ENCODE measurements around the gene PPARGC1A.

The PPARGC1A gene, protein sequence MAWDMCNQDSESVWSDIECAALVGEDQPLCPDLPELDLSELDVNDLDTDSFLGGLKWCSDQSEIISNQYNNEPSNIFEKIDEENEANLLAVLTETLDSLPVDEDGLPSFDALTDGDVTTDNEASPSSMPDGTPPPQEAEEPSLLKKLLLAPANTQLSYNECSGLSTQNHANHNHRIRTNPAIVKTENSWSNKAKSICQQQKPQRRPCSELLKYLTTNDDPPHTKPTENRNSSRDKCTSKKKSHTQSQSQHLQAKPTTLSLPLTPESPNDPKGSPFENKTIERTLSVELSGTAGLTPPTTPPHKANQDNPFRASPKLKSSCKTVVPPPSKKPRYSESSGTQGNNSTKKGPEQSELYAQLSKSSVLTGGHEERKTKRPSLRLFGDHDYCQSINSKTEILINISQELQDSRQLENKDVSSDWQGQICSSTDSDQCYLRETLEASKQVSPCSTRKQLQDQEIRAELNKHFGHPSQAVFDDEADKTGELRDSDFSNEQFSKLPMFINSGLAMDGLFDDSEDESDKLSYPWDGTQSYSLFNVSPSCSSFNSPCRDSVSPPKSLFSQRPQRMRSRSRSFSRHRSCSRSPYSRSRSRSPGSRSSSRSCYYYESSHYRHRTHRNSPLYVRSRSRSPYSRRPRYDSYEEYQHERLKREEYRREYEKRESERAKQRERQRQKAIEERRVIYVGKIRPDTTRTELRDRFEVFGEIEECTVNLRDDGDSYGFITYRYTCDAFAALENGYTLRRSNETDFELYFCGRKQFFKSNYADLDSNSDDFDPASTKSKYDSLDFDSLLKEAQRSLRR

DNA sequence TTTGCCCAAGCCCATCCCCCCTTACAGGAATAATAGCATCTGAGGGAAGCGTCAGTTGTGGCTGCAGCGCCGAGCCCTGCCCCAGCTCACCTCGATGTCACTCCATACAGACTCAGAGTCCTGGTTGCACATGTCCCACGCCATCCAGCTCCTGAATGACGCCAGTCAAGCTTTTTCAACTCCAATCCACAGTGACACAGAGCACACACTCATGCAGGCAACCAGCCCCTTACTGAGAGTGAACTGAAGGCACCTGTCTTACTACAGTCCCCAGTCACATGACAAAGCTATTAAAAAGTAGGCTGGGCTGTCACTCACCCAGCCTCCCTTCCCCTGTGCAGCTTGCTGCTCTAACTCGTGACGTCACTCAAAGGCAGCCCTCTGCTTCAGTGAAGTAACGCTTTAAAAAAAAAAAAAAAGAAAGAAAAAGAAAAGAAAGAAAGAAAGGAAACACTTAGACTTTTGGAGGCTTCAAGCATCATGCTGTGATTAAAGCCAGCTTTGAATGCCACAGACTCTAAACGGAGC, at the start of gene PPARGC1A:
Gene PPARGC1A (minus strand): TSS at position 234 of the 528 bp plus-strand sequence. CDS start 90 bp downstream, at position 144.
- no peak for DNase-seq

GRCh38 chr4:23938796-23939195, 48.9 kb upstream of the PPARGC1A start:
- DNase-seq, result no peak

GRCh38 chr4:23937173-23937572, 47.3 kb upstream of the PPARGC1A start:
- no peak for DNase-seq

DNA sequence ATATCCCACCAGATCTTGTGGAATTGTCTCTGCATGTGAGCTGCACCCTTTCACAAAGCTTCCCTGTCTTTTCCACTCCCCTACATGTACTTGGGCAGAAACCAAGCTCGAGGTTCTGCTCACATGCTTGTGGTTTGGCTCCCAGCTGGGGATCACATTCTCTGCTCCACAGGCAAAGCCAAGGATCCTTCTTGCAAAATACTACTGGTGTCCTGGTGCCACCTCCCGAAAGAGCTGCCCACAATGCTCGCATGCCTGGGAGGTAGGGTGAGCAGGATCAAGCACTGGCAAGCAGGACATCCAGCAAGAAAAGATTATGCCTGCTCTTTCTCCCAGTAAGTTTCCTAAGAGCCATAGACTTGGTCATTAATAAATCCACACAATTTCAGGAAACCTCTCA, 45.1 kb upstream of the PPARGC1A start:
- DNase-seq, result no peak

GRCh38 chr4:23934223-23934622, 44.4 kb upstream of the PPARGC1A start:
- no peak for DNase-seq

GRCh38 chr4:23932901-23933308, 43.1 kb upstream of the PPARGC1A start:
- DNase-seq, result no peak

DNA sequence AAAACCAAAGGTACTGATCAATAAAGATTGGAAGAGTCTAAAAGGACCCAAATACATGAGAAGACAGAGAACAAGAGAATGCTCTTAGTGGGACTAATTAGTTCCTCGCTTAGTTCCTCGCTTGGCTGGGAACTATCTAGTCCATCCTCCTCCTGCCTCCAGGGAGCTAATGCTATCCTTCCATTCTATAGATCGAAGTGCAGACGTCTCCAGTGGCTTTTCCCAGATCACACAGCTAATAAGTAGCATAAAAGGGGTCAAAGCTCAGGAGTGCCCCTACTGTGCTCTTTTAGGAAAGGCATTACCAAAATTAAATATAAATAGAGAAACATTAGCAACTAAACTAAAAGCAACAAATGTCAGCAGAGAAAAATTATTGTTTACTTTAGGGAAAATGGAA, 42.3 kb upstream of the PPARGC1A start:
- DNase-seq, result no peak

GRCh38 chr4:23931489-23931830, 41.6 kb upstream of the PPARGC1A start:
- no peak for DNase-seq

- DNase-seq, result no peak
Measured at GRCh38 chr4:23930750-23931488, 41.1 kb upstream of the PPARGC1A start.

- DNase-seq, result no peak
Measured at GRCh38 chr4:23929248-23929647, 39.4 kb upstream of the PPARGC1A start.

GRCh38 chr4:23924556-23924955, 34.7 kb upstream of the PPARGC1A start:
- DNase-seq, result no peak

- DNase-seq, result no peak
Measured at GRCh38 chr4:23923840-23924239, 34.0 kb upstream of the PPARGC1A start.

GRCh38 chr4:23923141-23923540, 33.3 kb upstream of the PPARGC1A start:
- DNase-seq, result no peak

DNA sequence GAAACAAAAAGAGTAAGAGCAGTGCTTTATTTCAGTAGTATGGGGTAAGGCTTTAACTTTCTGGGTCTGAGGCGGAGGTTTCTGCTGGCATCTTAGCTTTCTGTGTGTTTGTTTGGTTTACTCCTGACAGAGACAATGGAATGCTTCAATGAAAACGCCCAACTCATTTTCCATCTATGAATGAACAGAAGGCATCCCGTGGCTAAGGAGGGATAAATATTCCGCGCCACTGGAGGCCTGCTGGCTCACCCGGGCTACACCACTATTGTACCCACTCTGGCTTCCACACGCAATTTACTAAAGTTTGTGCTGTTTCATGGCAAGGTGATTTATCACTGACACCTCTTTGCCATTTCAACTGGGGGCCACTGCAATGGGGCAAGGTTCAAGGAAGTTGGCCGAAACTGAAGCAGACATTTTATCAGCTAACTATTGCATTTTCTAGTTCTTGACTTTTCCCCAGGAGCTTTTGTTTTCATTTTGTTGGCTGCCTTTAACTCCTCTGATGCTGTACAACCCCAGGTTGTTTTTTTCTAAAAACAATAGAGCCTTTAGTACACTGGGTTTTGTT, 32.8 kb upstream of the PPARGC1A start:
- DNase-seq, result no peak

- no peak for DNase-seq
Measured at GRCh38 chr4:23922013-23922412, 32.2 kb upstream of the PPARGC1A start.

DNA sequence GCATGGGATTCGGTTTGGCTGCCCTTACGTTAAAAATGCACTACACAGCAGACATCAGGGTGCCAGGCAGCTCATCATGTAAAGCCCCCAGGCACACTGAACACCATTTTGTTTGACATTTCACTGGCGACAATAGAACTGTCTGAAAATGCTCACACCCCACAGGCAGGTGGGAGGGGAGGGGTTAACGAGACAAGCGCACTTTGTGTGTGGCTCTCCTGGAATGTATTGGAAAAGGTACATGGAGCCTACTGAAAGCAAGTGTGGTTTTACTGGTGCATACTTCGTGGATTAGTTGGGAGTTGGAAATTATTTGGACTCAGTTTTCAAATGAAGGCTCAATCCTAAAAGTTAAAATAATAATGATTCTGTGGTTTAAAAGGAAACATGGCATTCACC, 31.6 kb upstream of the PPARGC1A start:
- no peak for DNase-seq

DNA sequence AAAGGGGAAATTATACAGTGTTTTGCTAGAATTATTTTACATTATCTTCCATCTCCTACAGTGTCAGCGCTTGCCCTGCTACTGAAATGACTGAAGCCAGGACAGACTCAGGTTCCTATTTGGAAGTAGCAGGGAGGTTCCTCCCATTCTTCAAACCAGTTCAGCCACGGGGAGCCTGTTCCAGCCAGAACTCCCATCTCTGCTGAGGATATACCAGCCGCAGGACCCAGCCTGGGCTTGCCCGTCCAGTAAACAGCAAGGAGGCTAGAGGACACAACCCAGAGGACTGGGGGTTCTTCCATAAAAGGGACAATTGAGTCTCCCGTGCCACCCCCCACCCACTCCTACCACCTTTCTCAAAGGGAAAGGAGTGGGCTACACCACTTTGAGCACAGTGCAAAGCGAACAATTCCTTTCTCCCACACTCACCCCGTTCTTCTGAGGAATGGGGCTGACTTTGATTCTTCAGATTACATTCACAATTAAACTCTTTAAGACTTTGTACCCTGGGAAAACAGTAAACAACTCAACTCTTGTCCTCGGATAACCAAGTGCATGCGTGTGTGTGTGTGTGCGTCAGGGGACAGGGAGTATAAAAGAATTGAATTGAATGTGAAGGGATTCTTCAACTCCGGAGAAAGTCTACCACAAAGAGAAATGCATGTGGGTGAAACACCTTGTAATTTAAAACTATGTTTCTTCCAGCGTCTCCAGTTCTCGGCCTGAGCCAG, 31.0 kb upstream of the PPARGC1A start:
- no peak for DNase-seq

DNA sequence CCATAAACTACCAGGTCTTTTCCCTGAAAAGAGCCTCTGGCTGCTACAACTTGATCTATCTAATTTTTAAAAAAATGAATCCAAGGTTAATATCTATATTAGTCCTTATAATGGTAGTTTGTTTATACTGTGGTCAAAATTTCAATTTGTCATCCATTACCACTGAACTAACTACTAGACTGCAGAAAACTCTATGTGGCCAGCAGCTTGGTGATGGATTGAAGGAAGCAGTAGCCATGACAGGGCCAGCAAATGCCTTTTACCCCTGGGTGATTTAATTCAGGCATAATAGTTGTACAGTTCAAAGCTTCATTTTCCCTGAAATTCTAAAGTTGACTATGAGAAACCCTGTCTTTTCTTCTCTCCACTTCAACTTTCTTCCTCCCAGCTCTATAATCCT, 30.4 kb upstream of the PPARGC1A start:
- no peak for DNase-seq

GRCh38 chr4:23916282-23916681, 26.4 kb upstream of the PPARGC1A start:
- DNase-seq, result no peak

DNA sequence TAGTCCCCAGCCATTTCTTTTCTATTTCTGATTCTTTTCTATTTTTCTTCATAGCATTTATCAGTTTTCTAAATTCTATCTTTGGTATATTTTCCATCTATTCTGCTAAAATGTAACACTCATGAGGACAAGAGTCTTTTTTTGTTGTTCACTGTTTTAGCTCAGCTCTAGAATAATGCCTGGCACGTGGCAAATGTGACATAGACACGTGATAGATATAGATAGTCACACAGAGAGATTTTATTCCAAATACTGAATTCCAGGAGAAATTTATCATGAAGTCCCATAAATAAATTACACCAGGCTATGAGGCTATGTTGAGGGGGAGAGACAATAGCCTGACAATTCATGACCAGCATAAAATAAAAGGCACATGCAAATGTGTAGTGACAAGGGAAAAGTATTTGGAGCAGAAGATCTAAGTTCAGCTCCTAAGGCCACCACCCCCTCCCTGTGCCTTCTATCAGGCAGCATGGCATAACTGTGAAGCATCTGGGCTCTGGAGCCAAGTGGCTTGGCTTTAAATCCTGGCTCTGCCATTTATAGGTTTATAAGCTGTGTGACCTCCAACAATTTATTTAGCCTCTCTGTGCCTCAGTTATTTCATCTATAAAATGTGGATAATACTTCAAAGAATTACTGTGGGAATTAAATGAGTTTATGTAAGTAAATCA, 25.7 kb upstream of the PPARGC1A start:
- DNase-seq, result no peak

DNA sequence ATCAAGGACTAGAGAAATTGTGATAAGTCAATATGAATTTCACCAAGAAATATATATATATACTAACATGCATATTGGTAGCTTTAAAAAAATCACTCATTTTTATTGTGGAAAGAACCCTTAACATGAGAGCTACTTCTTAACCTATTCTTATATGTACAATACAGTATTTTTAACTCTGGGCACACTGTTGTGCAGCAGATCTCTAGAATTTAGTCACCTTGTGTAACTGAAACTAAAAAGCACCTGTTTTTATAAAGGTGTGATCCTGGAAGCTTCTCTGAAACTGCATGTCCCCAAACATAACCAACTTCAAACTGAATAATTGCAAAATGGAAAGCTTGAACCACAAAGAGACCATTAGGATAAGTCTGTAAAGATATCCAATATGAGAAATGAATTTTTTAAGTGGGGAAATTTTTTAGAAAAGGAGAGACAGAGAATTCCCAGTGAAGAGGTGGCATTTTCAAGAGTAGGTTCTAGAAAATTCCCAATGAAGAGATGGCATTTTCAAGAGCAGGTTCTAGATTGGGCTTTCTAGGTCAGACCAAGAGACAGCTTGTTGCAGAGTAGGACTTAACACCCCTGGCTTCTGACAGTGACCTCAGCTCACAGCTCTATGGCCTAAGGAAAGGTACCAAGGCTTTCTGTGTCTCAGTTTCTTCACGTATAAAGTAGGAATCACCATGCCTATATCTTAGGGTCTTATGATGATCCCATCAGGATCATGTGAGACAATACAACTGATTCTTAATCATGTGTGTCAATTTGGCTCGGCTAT, 22.0 kb upstream of the PPARGC1A start:
- DNase-seq, result no peak
